Measurements from ENCODE around the gene RPL9.

GRCh38 chr4:39498727-39499020, 40.0 kb upstream of the RPL9 start:
- TF ChIP-seq POLR2A (IDR thresholded peaks at IDR 0.05) (no peak), POLR2AphosphoS5 (IDR thresholded peaks at IDR 0.05) (no peak)
